Activated CD4-positive, alpha-beta T cell treated with anti-CD3 and anti-CD28 coated beads for 36 hours (primary cell): ENCODE results near the gene TSPAN9. TPM values are rescaled to one million over a fixed set of nuclear protein-coding genes. Genes with fewer than 3 reads are reported as not detected.

ENCODE experiments used
- ATAC-seq: fragments of 200-7000 bp; cut with Tn5 transposase; one replicate; pipeline ENCODE4 v1.10.0; 2021; ENCODE audit warnings: mild to moderate bottlenecking, moderate library complexity
- CTCF ChIA-PET: fragments of 350-600 bp; sonication (Branson Sonifier 250); formaldehyde crosslinking; loops from one replicate; lab custom pipeline; 2021; ENCODE audit warnings: antibody characterized with exemption; lab: Charles Lee
- POLR2A ChIA-PET: fragments of 350-600 bp; sonication (Branson Sonifier 250); formaldehyde crosslinking; loops from one replicate; lab custom pipeline; 2021; ENCODE audit warnings: antibody characterized with exemption, inconsistent platforms; lab: Charles Lee
- DNase-seq: peaks from one replicate; pipeline ENCODE4 v3.0.0-alpha.2; 2020
- H3K27ac Mint-ChIP-seq: one replicate; pipeline ENCODE4 v1.8.0; 2021; ENCODE audit warnings: mixed read lengths
- H3K27me3 Mint-ChIP-seq: one replicate; pipeline ENCODE4 v1.8.0; 2021; ENCODE audit warnings: mixed read lengths
- H3K36me3 Mint-ChIP-seq: one replicate; pipeline ENCODE4 v1.8.0; 2021; ENCODE audit warnings: low read depth, mixed read lengths
- H3K4me1 Mint-ChIP-seq: one replicate; pipeline ENCODE4 v1.8.0; 2021; ENCODE audit warnings: mixed read lengths
- H3K4me3 Mint-ChIP-seq: one replicate; pipeline ENCODE4 v1.8.0; 2021; ENCODE audit warnings: mild to moderate bottlenecking, moderate library complexity, mixed read lengths
- H3K9me3 Mint-ChIP-seq: one replicate; pipeline ENCODE4 v1.8.0; 2021; ENCODE audit warnings: low read depth, mixed read lengths
- intact Hi-C, 2 experiments: fragments of 100-400 bp; cut with DNase I in 1 of 2; cut with micrococcal nuclease in 1 of 2; formaldehyde crosslinking; loops; one replicate each; pipeline versions ENCODE4 v1.14.2 to v1.15.1; 2022 to 2024; cut with DNase I, micrococcal nuclease
- total RNA-seq, 2 experiments: library from RNA; stranded (reverse); gene quantifications; one replicate each; pipeline ENCODE4 v1.2.3, GENCODE V29; 2021

TSPAN9 gene
- total RNA-seq, 2 experiments from 2014 or later = 0.82 to 1.3 TPM

DNA sequence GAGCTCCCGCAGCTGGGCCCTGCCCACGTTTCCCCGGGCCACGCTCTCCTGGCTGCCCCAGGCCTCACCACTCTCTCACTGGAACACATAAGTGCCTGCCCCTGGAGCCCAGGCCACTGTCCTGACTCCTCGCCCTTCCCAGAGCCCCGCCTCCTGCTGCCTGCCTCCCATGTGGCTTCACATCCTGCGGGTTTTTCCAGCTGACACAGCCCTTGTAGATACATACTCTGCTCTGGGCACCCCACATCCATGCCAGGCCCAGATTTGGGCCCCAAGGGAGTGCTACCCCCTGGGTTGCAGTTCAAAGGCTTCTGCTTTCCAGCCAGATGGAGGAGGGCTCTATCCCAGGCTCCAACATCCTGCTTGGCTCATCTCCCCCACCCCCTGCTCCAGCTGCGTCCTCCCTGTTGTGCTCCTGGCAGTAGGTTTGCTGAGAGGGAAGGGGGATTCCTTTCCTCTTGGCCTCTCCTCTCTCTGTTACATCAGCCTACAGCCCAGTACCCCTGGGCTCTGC is 60.1 kb downstream of the TSPAN9 start:
- ATAC-seq (no peak), DNase-seq (no peak)
- Mint-ChIP-seq H3K36me3 (no peaks in the 10 kb centered on the region), H3K4me3 (no peak overlapping the region), H3K4me1 (no peaks in the 10 kb centered on the region), H3K27me3 (peaks cover 18% of the 10 kb centered on the region), H3K9me3 (no peaks in the 10 kb centered on the region), H3K27ac (no peak overlapping the region)
- POLR2A ChIA-PET = no interaction called here
- intact Hi-C loops = no loop called here
- CTCF ChIA-PET = interaction anchor here (0.9 to 9.7 kb wide), 3 partner anchors 11 to 139 kb away, joined by 4 to 101 read pairs (median 7); no protein-coding TSS in a partner anchor

DNA sequence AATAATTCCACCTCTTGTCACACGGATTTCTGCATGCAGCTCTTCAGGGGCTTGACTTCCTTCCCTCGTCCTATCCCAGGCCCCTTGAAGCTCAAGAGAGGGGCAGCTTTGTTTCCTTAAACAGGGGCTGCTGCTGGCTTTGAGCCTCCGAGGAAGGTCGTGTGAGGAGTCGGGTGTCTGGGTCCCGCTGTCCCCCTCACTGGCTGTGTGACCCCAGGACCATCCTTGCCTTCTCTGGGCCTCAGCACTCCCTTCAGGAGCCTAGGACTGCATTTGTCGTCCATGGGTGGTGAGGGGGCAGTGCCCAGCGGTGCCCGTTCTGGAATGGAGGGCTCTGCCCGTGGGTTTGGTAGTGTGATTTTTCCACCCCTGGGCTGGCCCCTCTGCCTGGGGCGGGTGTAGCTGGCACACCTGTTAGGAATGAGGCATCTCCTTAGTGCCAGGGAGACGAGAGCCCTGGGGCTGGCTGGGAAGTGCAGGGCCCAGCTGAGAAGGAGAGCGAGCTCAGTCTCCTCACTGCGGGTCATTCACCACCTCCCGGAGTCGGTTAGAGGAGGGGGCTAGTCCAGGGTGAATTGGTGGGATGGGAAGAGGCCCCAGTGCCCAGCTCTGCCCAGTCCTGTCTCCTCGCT is 60.8 kb downstream of the TSPAN9 start:
- ChIA-PET POLR2A (no interaction called here), CTCF (interaction anchor here (0.9 to 9.7 kb wide), 3 partner anchors 11 to 138 kb away, joined by 4 to 101 read pairs (median 7); no protein-coding TSS in a partner anchor)
- H3K4me3 Mint-ChIP-seq = no peak overlapping the region
- peaks cover 13% of the 10 kb centered on the region for H3K27me3 Mint-ChIP-seq
- H3K4me1 Mint-ChIP-seq = no peaks in the 10 kb centered on the region
- H3K36me3 Mint-ChIP-seq = no peaks in the 10 kb centered on the region
- ATAC-seq (no peak), DNase-seq (no peak)
- no peaks in the 10 kb centered on the region for H3K9me3 Mint-ChIP-seq
- intact Hi-C loops = no loop called here
- no peak overlapping the region for H3K27ac Mint-ChIP-seq

- ATAC-seq = no peak
- Mint-ChIP-seq H3K4me1 (no peaks in the 10 kb centered on the region), H3K27me3 (peaks cover 9% of the 10 kb centered on the region), H3K36me3 (no peaks in the 10 kb centered on the region), H3K27ac (no peak overlapping the region), H3K4me3 (no peak overlapping the region), H3K9me3 (no peaks in the 10 kb centered on the region)
- POLR2A ChIA-PET = no interaction called here
- intact Hi-C loops = no loop called here
- DNase-seq = no peak
- CTCF ChIA-PET = interaction anchor here (0.7 to 9.7 kb wide), 3 partner anchors 66 to 485 kb away, joined by 3 to 101 read pairs (median 3); no protein-coding TSS in a partner anchor
Measured at GRCh38 chr12:3138941-3139511, 61.8 kb downstream of the TSPAN9 start.

DNA sequence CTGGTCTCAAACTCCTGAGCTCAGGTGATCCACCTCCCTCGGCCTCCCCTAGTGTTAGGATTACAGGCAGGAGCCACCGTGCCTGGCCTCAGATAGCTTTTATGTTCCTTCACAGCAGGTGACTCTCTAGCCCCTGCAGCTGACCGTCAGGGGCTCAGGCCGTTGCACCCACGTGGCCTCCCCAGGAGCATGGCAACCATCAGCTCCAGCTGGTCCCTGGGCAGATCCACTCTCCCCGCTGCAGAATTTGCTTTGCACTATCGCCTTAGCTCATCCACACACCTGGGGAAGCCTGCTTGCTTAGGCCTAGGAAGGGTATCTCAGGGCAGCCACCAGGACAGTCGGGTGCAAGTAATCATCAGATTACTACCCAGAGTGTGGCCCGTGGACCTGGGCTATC is 62.6 kb downstream of the TSPAN9 start:
- Mint-ChIP-seq H3K4me3 (no peak overlapping the region), H3K4me1 (no peaks in the 10 kb centered on the region), H3K27me3 (peaks cover 5% of the 10 kb centered on the region), H3K27ac (no peak overlapping the region), H3K36me3 (no peaks in the 10 kb centered on the region), H3K9me3 (no peaks in the 10 kb centered on the region)
- ATAC-seq = no peak
- POLR2A ChIA-PET = no interaction called here
- intact Hi-C loops = no loop called here
- DNase-seq = no peak
- CTCF ChIA-PET = interaction anchor here (1.2 to 9.7 kb wide), 2 partner anchors 136 to 485 kb away, joined by 3 to 101 read pairs; no protein-coding TSS in a partner anchor

GRCh38 chr12:3140284-3140683 is 63.1 kb downstream of the TSPAN9 start:
- intact Hi-C loops = no loop called here
- Mint-ChIP-seq H3K36me3 (no peaks in the 10 kb centered on the region), H3K9me3 (no peaks in the 10 kb centered on the region), H3K27ac (no peak overlapping the region), H3K27me3 (peaks cover 7% of the 10 kb centered on the region), H3K4me1 (no peaks in the 10 kb centered on the region), H3K4me3 (no peak overlapping the region)
- POLR2A ChIA-PET = no interaction called here
- CTCF ChIA-PET = interaction anchor here (9.7 kb wide), 1 partner anchor 136 kb away, joined by 101 read pairs; no protein-coding TSS in a partner anchor
- DNase-seq (no peak), ATAC-seq (no peak)

- ChIA-PET POLR2A (no interaction called here), CTCF (interaction anchor here (1.1 to 9.7 kb wide), 2 partner anchors 51 to 134 kb away, joined by 3 to 101 read pairs; no protein-coding TSS in a partner anchor)
- Mint-ChIP-seq H3K27me3 (peaks cover 5% of the 10 kb centered on the region), H3K4me1 (no peaks in the 10 kb centered on the region), H3K36me3 (no peaks in the 10 kb centered on the region), H3K4me3 (no peak overlapping the region), H3K9me3 (no peaks in the 10 kb centered on the region), H3K27ac (no peak overlapping the region)
- DNase-seq (no peak), ATAC-seq (no peak)
- intact Hi-C loops = no loop called here
Measured at GRCh38 chr12:3141339-3142321, 64.5 kb downstream of the TSPAN9 start.

GRCh38 chr12:3142386-3142785 is 65.2 kb downstream of the TSPAN9 start:
- ChIA-PET CTCF (no interaction called here), POLR2A (no interaction called here)
- Mint-ChIP-seq H3K4me3 (no peak overlapping the region), H3K36me3 (no peaks in the 10 kb centered on the region), H3K27ac (no peak overlapping the region), H3K27me3 (peaks cover 5% of the 10 kb centered on the region), H3K9me3 (no peaks in the 10 kb centered on the region), H3K4me1 (no peaks in the 10 kb centered on the region)
- intact Hi-C loops = no loop called here
- ATAC-seq (no peak), DNase-seq (no peak)

GRCh38 chr12:3144495-3144894 is 67.3 kb downstream of the TSPAN9 start:
- POLR2A ChIA-PET = no interaction called here
- CTCF ChIA-PET = interaction anchor here (0.6 kb wide), 1 partner anchor 304 kb away, joined by 3 read pairs; no protein-coding TSS in a partner anchor
- H3K9me3 Mint-ChIP-seq = no peaks in the 10 kb centered on the region

DNA sequence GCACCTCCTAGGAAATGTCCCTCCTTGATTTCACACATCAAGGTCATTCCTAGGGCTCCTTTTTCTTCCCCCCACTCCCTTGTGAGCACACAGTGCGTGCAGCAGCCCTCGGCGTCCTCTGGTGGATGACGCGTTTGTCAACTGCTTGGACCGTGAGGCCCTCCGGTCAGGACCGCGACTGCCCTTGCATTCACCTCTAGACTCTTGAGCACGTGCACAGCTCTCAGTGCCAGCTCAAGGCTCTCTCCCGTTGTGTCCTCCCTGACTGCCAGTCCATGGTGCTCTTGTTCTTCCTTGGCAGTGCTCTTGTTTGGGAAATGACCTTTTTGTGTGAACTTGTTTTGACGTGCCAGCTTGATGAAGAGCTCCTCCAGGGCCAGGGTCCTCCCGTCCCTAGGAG is 67.9 kb downstream of the TSPAN9 start:
- H3K4me3 Mint-ChIP-seq = no peak overlapping the region
- POLR2A ChIA-PET = no interaction called here
- H3K9me3 Mint-ChIP-seq = no peaks in the 10 kb centered on the region
- no peak overlapping the region for H3K27ac Mint-ChIP-seq
- CTCF ChIA-PET = interaction anchor here (0.5 to 0.6 kb wide), 2 partner anchors 8 to 303 kb away, joined by 3 read pairs; no protein-coding TSS in a partner anchor
- DNase-seq (no peak), ATAC-seq (no peak)
- H3K4me1 Mint-ChIP-seq = no peaks in the 10 kb centered on the region
- intact Hi-C loops = no loop called here
- no peaks in the 10 kb centered on the region for H3K36me3 Mint-ChIP-seq
- peaks cover 5% of the 10 kb centered on the region for H3K27me3 Mint-ChIP-seq

More at GRCh38 chr12:3144495-3144894, 67.3 kb downstream of the TSPAN9 start:
- Mint-ChIP-seq H3K36me3 (no peaks in the 10 kb centered on the region), H3K4me3 (no peak overlapping the region), H3K27ac (no peak overlapping the region), H3K27me3 (peaks cover 5% of the 10 kb centered on the region), H3K4me1 (no peaks in the 10 kb centered on the region)
- no peak for ATAC-seq
- intact Hi-C loops = no loop called here
- no peak for DNase-seq

DNA sequence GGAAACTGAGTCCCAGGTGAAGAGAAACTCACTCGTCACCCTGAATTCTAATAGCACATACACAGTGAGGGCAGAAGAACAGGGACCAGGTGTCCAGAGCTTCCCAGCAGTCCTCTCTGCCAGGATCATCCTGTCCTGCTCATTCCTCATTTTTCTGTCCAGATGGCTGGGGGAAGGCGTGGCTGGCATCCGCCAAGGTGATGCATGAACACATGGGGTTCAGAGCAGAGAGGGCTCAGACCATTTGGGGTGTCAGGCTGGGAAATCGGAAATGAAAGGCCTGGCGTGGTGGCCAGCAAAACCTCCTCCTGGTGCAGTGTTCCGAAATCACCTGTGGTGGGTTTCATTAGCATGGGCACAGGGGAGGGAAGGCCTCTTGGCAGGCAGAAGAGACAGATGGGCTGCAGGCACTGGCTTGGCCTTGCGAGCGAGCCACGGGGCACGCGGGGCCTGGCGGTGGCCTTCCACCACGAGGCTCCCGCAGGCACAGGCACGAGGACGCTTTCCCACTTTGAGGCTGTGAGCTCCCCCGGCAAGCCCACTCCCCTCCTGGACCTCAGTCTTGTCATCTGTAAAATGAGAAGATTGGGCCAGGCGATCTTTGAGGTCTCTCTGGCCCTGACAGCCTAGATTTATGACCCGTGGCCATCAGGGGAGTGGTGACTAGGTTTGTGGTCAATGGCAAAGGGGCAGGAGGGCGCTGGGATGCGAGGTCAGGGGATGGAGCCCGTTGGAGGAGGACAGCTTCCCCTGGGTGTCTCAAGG is 68.5 kb downstream of the TSPAN9 start:
- H3K9me3 Mint-ChIP-seq = no peaks in the 10 kb centered on the region
- ChIA-PET POLR2A (no interaction called here), CTCF (no interaction called here)
- no peaks in the 10 kb centered on the region for H3K4me1 Mint-ChIP-seq
- ATAC-seq (no peak), DNase-seq (no peak)
- no peak overlapping the region for H3K4me3 Mint-ChIP-seq
- H3K27me3 Mint-ChIP-seq = peaks cover 6% of the 10 kb centered on the region
- intact Hi-C loops = no loop called here
- no peak overlapping the region for H3K27ac Mint-ChIP-seq
- H3K36me3 Mint-ChIP-seq = no peaks in the 10 kb centered on the region
